ENCODE results near the gene ZFP36L2.

- TF ChIP-seq REST (IDR thresholded peaks at IDR 0.05; ENCODE audit: insufficient read depth in 1 of 2, low read depth in 2 of 2, low read length in 2 of 2) (no peak), TAF1 (IDR thresholded peaks at IDR 0.05; ENCODE audit: borderline replicate concordance, insufficient read depth, low read length) (no peak), POLR2AphosphoS5 (IDR thresholded peaks at IDR 0.05; ENCODE audit: low read depth, low read length) (no peak)
Measured at GRCh38 chr2:43178602-43179542, 47.5 kb downstream of the ZFP36L2 start.

Data from PFSK-1 (cell line).